NCI-H345 (cell line): Measurements from ENCODE around the gene ADGRA1.
A peak's percentile ranks its signal among the peaks of the same experiment; 100 is the strongest.
"Not testable (repeated sequence)": the region's sequence is repeated elsewhere in the genome, so short reads cannot be mapped to it uniquely, and the experiment has no call there.

Experiments used
- DNase-seq: peaks from one replicate; lab custom pipeline; 2025; lab: John Stamatoyannopoulos, UW

ADGRA1 gene

GRCh38 chr10:133111640-133112039 is 23.9 kb downstream of the ADGRA1 start:
- DNase-seq = not testable (repeated sequence)

- no peak for DNase-seq
Measured at GRCh38 chr10:133113146-133113830, 25.6 kb downstream of the ADGRA1 start.

- DNase-seq = no peak
Measured at GRCh38 chr10:133113847-133114246, 26.1 kb downstream of the ADGRA1 start.

GRCh38 chr10:133114251-133114650 is 26.5 kb downstream of the ADGRA1 start:
- no peak for DNase-seq

- no peak for DNase-seq
Measured at GRCh38 chr10:133114726-133115452, 27.2 kb downstream of the ADGRA1 start.

GRCh38 chr10:133115453-133115842 is 27.7 kb downstream of the ADGRA1 start:
- no peak for DNase-seq

GRCh38 chr10:133115976-133116375 is 28.3 kb downstream of the ADGRA1 start:
- no peak for DNase-seq

GRCh38 chr10:133116455-133116854 is 28.7 kb downstream of the ADGRA1 start:
- no peak for DNase-seq

- DNase-seq = no peak
Measured at GRCh38 chr10:133117036-133117687, 29.4 kb downstream of the ADGRA1 start.

GRCh38 chr10:133117688-133118071 is 30.0 kb downstream of the ADGRA1 start:
- DNase-seq = no peak

- DNase-seq = no peak
Measured at GRCh38 chr10:133121479-133121878, 33.8 kb downstream of the ADGRA1 start.

GRCh38 chr10:133122171-133122935 is 34.6 kb downstream of the ADGRA1 start:
- DNase-seq = no peak

GRCh38 chr10:133123050-133123745 is 35.5 kb downstream of the ADGRA1 start:
- DNase-seq = no peak

GRCh38 chr10:133123746-133124356 is 36.1 kb downstream of the ADGRA1 start:
- no peak for DNase-seq

- peak; percentile 14 for DNase-seq
Measured at GRCh38 chr10:133124357-133125211, 36.9 kb downstream of the ADGRA1 start.

GRCh38 chr10:133125901-133126300 is 38.2 kb downstream of the ADGRA1 start:
- DNase-seq = no peak

- no peak for DNase-seq
Measured at GRCh38 chr10:133126431-133127290, 38.9 kb downstream of the ADGRA1 start.

GRCh38 chr10:133127291-133128125 is 39.8 kb downstream of the ADGRA1 start:
- no peak for DNase-seq
